ENCODE measurements around the gene PHTF2. TPM values are rescaled to one million over a fixed set of nuclear protein-coding genes. Genes with fewer than 3 reads are reported as not detected.

PHTF2 gene
- total RNA-seq, 2 donors from 2014 or later = 15.4 to 20.6 TPM

GRCh38 chr7:77765481-77765880 is 33.1 kb upstream of the PHTF2 start:
- Histone ChIP-seq H3K36me3 (ENCODE audit: control insufficient read depth, insufficient read depth, low read length) (peaks cover 24% of the 10 kb centered on the region), H3K27me3 (ENCODE audit: control insufficient read depth, insufficient read depth, low read length, poor library complexity, severe bottlenecking) (no peaks in the 10 kb centered on the region), H3K4me1 (ENCODE audit: control insufficient read depth, insufficient read depth, low read length) (no peaks in the 10 kb centered on the region), H3K27ac (ENCODE audit: low read depth, low read length) (no peak overlapping the region), H3K4me3 (ENCODE audit: low read length) (no peak overlapping the region), H3K9ac (ENCODE audit: extremely low read depth, low read length, poor library complexity, severe bottlenecking) (peak overlapping the region; percentile 53), H3K9me3 (ENCODE audit: control insufficient read depth, low read length) (no peaks in the 10 kb centered on the region)
- WGBS, 2 experiments (ENCODE audit: insufficient coverage in 1 of 2, insufficient read length in 1 of 2) = 90 to 95% methylated on average over 3 of the region's 3 CpGs
- H3K27me3 Mint-ChIP-seq (ENCODE audit: insufficient read depth) = no peaks in the 10 kb centered on the region
- no peak for DNase-seq
- no peaks in the 10 kb centered on the region for H3K9me3 Mint-ChIP-seq
- H3K36me3 Mint-ChIP-seq (ENCODE audit: low read depth) = peaks cover 20% of the 10 kb centered on the region
- H3K4me1 Mint-ChIP-seq = peaks cover 25% of the 10 kb centered on the region
- H3K4me3 Mint-ChIP-seq = no peak overlapping the region
- no peak for TF ChIP-seq CTCF (conservative IDR thresholded peaks at IDR 0.05)
- H3K27ac Mint-ChIP-seq = peak overlapping the region; percentile 97

- DNase-seq = no peak
- H3K4me1 ChIP-seq (ENCODE audit: control insufficient read depth, insufficient read depth, low read length) = no peaks in the 10 kb centered on the region
- peaks cover 24% of the 10 kb centered on the region for H3K36me3 ChIP-seq (ENCODE audit: control insufficient read depth, insufficient read depth, low read length)
- Mint-ChIP-seq H3K4me3 (no peak overlapping the region), H3K9me3 (no peaks in the 10 kb centered on the region), H3K27me3 (ENCODE audit: insufficient read depth) (no peaks in the 10 kb centered on the region), H3K4me1 (peaks cover 24% of the 10 kb centered on the region), H3K36me3 (ENCODE audit: low read depth) (peaks cover 26% of the 10 kb centered on the region), H3K27ac (peak overlapping the region; percentile 97)
- H3K27me3 ChIP-seq (ENCODE audit: control insufficient read depth, insufficient read depth, low read length, poor library complexity, severe bottlenecking) = no peaks in the 10 kb centered on the region
- no peaks in the 10 kb centered on the region for H3K9me3 ChIP-seq (ENCODE audit: control insufficient read depth, low read length)
- H3K4me3 ChIP-seq (ENCODE audit: low read length) = peak overlapping the region; percentile 30
- H3K27ac ChIP-seq (ENCODE audit: low read depth, low read length) = peak overlapping the region; percentile 57
- TF ChIP-seq CTCF (conservative IDR thresholded peaks at IDR 0.05) = no peak
- peak overlapping the region; percentile 53 for H3K9ac ChIP-seq (ENCODE audit: extremely low read depth, low read length, poor library complexity, severe bottlenecking)
- WGBS, 2 experiments (ENCODE audit: insufficient coverage in 1 of 2, insufficient read length in 1 of 2) = 93 to 100% methylated on average over 1 to 4 of the region's 4 CpGs
These were observed 32.4 kb upstream of the PHTF2 start for GRCh38 chr7:77765906-77766800.

GRCh38 chr7:77766801-77767605 is 31.6 kb upstream of the PHTF2 start:
- TF ChIP-seq CTCF (conservative IDR thresholded peaks at IDR 0.05) = no peak
- Mint-ChIP-seq H3K27me3 (ENCODE audit: insufficient read depth) (no peaks in the 10 kb centered on the region), H3K4me1 (peaks cover 22% of the 10 kb centered on the region), H3K9me3 (no peaks in the 10 kb centered on the region), H3K27ac (peak overlapping the region; percentile 97), H3K36me3 (ENCODE audit: low read depth) (peaks cover 27% of the 10 kb centered on the region), H3K4me3 (no peak overlapping the region)
- H3K9me3 ChIP-seq (ENCODE audit: control insufficient read depth, low read length) = no peaks in the 10 kb centered on the region
- H3K4me3 ChIP-seq (ENCODE audit: low read length) = peak overlapping the region; percentile 30
- WGBS, 2 experiments (ENCODE audit: insufficient coverage in 1 of 2, insufficient read length in 1 of 2) = 94% methylated on average over 6 of the region's 6 CpGs; no CpG with 5 or more reads in 1 of the 2 experiments
- no peak for DNase-seq
- no peaks in the 10 kb centered on the region for H3K27me3 ChIP-seq (ENCODE audit: control insufficient read depth, insufficient read depth, low read length, poor library complexity, severe bottlenecking)
- no peak overlapping the region for H3K27ac ChIP-seq (ENCODE audit: low read depth, low read length)
- H3K36me3 ChIP-seq (ENCODE audit: control insufficient read depth, insufficient read depth, low read length) = peaks cover 24% of the 10 kb centered on the region
- H3K9ac ChIP-seq (ENCODE audit: extremely low read depth, low read length, poor library complexity, severe bottlenecking) = no peak overlapping the region
- no peaks in the 10 kb centered on the region for H3K4me1 ChIP-seq (ENCODE audit: control insufficient read depth, insufficient read depth, low read length)
